HepG2 (cell line): Measurements from ENCODE around the gene SERINC2. TPM values are rescaled to one million over a fixed set of nuclear protein-coding genes. Genes with fewer than 3 reads are reported as not detected.
A peak's percentile ranks its signal among the peaks of the same experiment; 100 is the strongest.

Source experiments
- CEBPB ChIP-seq: IDR thresholded peaks from 2 replicates; pipeline ENCODE4 v1.6.1; 2011; ENCODE audit warnings: low read depth, low read length, improper control_type of control experiment, borderline replicate concordance
- ELF3 ChIP-seq: IDR thresholded peaks from 2 replicates; pipeline ENCODE4 v1.6.1; 2016; ENCODE audit warnings: missing genetic modification reagents, missing compliant biosample characterization
- HBP1 ChIP-seq: IDR thresholded peaks from 2 replicates; pipeline ENCODE4 v1.6.1; 2016; ENCODE audit warnings: low read depth, control low read depth
- HNRNPLL ChIP-seq: fragments of 200-400 bp; formaldehyde crosslinking; IDR thresholded peaks from 2 replicates; pipeline ENCODE4 v1.6.1; 2017; ENCODE audit warnings: mild to moderate bottlenecking, low read depth, low read length; ENCODE audit not compliant: poor library complexity, severe bottlenecking
- NCOR1 ChIP-seq: fragments of 200-600 bp; sonication (generic); IDR thresholded peaks from 2 replicates; pipeline ENCODE4 v1.7.0; 2017; ENCODE audit warnings: antibody characterized with exemption, low read length, borderline replicate concordance
- ZBTB21 ChIP-seq: sonication (generic); formaldehyde crosslinking; IDR thresholded peaks from 2 replicates; pipeline ENCODE4 v1.4.0; 2020; ENCODE audit warnings: missing genetic modification reagents
- ZFX ChIP-seq: sonication (generic); formaldehyde crosslinking; IDR thresholded peaks from 2 replicates; pipeline ENCODE4 v1.4.0; 2020; ENCODE audit warnings: mild to moderate bottlenecking, low read depth, missing genetic modification reagents, moderate library complexity
- ZMYM3 ChIP-seq: sonication (generic); formaldehyde crosslinking; IDR thresholded peaks from 2 replicates; pipeline ENCODE4 v1.5.1; 2020; ENCODE audit warnings: mild to moderate bottlenecking, missing genetic modification reagents
- ZMYM4 ChIP-seq: sonication (generic); formaldehyde crosslinking; IDR thresholded peaks from 2 replicates; pipeline ENCODE4 v1.8.1; 2023; ENCODE audit warnings: mild to moderate bottlenecking, missing genetic modification reagents
- ZNF101 ChIP-seq: sonication (generic); formaldehyde crosslinking; IDR thresholded peaks from 2 replicates; pipeline ENCODE4 v1.4.0; 2020; ENCODE audit warnings: mild to moderate bottlenecking, low read depth, missing genetic modification reagents, borderline replicate concordance
- ZNF17 ChIP-seq: sonication (generic); formaldehyde crosslinking; IDR thresholded peaks from 2 replicates; pipeline ENCODE4 v1.5.0; 2020; ENCODE audit warnings: mild to moderate bottlenecking, missing genetic modification reagents
- ZNF337 ChIP-seq: sonication (generic); formaldehyde crosslinking; IDR thresholded peaks from 2 replicates; pipeline ENCODE4 v1.5.1; 2020; ENCODE audit warnings: missing genetic modification reagents, low read depth, mild to moderate bottlenecking, borderline replicate concordance
- ZNF383 ChIP-seq: sonication (generic); formaldehyde crosslinking; IDR thresholded peaks from 2 replicates; pipeline ENCODE4 v1.4.0; 2020; ENCODE audit warnings: missing genetic modification reagents, mild to moderate bottlenecking, borderline replicate concordance
- ZNF768 ChIP-seq: sonication (generic); formaldehyde crosslinking; IDR thresholded peaks from 2 replicates; pipeline ENCODE4 v1.4.0; 2020; ENCODE audit warnings: missing genetic modification reagents
- ZSCAN21 ChIP-seq: sonication (generic); formaldehyde crosslinking; IDR thresholded peaks from 2 replicates; pipeline ENCODE4 v1.8.0; 2022; ENCODE audit warnings: mild to moderate bottlenecking, missing genetic modification reagents, moderate library complexity, borderline replicate concordance
- ZSCAN31 ChIP-seq: sonication (generic); formaldehyde crosslinking; IDR thresholded peaks from 2 replicates; pipeline ENCODE4 v1.5.0; 2020; ENCODE audit warnings: low read depth, mild to moderate bottlenecking, missing genetic modification reagents
- polyA plus RNA-seq, 8 experiments: library from polyadenylated mRNA; depleted of rRNA in 3 of 8; stranded (reverse) in 7 of 8; unstranded in 1 of 8; fragments of >200 nt; fragmentation: Illumina TruSeq in 4 of 8; extraction: Trizol in 4 of 8; gene quantifications; 2 replicates each; pipeline versions ENCODE4 v1.2.1 to v1.2.3, GENCODE V29; 2011 to 2016; ENCODE audit warnings: low read depth in 4 of 8, missing spikeins in 1 of 8, mixed read lengths in 1 of 8; ENCODE audit not compliant: insufficient read depth in 1 of 8
- total RNA-seq, 5 experiments: library from RNA; depleted of rRNA; stranded (reverse); fragments of >200 nt; fragmentation: Illumina TruSeq; extraction: Trizol; gene quantifications; 2 replicates each; pipeline ENCODE4 v1.2.3, GENCODE V29; 2016; ENCODE audit warnings: low read depth in 1 of 5
- TF ChIP-seq, protein P1 (sequence below): sonication (generic); formaldehyde crosslinking; IDR thresholded peaks from 2 replicates; pipeline ENCODE4 v1.4.0; 2020; ENCODE audit warnings: missing genetic modification reagents
- TF ChIP-seq, protein P2 (sequence below): IDR thresholded peaks from 2 replicates; pipeline ENCODE4 v1.6.1; 2012; ENCODE audit warnings: low read depth, low read length, improper control_type of control experiment
- TF ChIP-seq, protein P3 (sequence below): sonication (generic); formaldehyde crosslinking; conservative IDR thresholded peaks from 2 replicates; pipeline ENCODE4 v1.8.0; 2022; ENCODE audit warnings: missing genetic modification reagents

SERINC2 gene
- total and polyA plus RNA-seq, 2 of the 13 experiments (the other 11 are each of a cell fraction or from before 2014, with no cell fraction given) = 4.8 to 126 TPM

- TF ChIP-seq HBP1 (CRISPR knock-in tag) = no peak
- TF ChIP-seq ZBTB21 (CRISPR knock-in tag) = peak; percentile 82
- TF ChIP-seq ZNF101 (CRISPR knock-in tag) = no peak
- TF ChIP-seq ZMYM4 = no peak
- TF ChIP-seq ZMYM3 (CRISPR knock-in tag) = no peak
- 0 out of 2 replicates have a peak, but pooled peaks have one; percentile 19 for TF ChIP-seq ELF3
- no peak for TF ChIP-seq NCOR1
- no peak for TF ChIP-seq ZNF17 (CRISPR knock-in tag)
- TF ChIP-seq, protein P1, sequence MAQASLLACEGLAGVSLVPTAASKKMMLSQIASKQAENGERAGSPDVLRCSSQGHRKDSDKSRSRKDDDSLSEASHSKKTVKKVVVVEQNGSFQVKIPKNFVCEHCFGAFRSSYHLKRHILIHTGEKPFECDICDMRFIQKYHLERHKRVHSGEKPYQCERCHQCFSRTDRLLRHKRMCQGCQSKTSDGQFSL (CRISPR knock-in tag) = no peak
- TF ChIP-seq ZSCAN31 (CRISPR knock-in tag) = no peak
- TF ChIP-seq HNRNPLL = no peak
- no peak for TF ChIP-seq ZNF383 (CRISPR knock-in tag)
- TF ChIP-seq ZNF768 = no peak
- TF ChIP-seq, protein P2, sequence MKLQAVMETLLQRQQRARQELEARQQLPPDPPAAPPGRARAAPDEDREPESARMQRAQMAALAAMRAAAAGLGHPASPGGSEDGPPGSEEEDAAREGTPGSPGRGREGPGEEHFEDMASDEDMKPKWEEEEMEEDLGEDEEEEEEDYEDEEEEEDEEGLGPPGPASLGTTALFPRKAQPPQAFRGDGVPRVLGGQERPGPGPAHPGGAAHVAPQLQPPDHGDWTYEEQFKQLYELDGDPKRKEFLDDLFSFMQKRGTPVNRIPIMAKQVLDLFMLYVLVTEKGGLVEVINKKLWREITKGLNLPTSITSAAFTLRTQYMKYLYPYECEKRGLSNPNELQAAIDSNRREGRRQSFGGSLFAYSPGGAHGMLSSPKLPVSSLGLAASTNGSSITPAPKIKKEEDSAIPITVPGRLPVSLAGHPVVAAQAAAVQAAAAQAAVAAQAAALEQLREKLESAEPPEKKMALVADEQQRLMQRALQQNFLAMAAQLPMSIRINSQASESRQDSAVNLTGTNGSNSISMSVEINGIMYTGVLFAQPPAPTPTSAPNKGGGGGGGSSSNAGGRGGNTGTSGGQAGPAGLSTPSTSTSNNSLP = peak; percentile 41; the same call in 1 of the 2 replicates
- peak; percentile 59 for TF ChIP-seq ZFX (CRISPR knock-in tag)
- TF ChIP-seq, protein P3, sequence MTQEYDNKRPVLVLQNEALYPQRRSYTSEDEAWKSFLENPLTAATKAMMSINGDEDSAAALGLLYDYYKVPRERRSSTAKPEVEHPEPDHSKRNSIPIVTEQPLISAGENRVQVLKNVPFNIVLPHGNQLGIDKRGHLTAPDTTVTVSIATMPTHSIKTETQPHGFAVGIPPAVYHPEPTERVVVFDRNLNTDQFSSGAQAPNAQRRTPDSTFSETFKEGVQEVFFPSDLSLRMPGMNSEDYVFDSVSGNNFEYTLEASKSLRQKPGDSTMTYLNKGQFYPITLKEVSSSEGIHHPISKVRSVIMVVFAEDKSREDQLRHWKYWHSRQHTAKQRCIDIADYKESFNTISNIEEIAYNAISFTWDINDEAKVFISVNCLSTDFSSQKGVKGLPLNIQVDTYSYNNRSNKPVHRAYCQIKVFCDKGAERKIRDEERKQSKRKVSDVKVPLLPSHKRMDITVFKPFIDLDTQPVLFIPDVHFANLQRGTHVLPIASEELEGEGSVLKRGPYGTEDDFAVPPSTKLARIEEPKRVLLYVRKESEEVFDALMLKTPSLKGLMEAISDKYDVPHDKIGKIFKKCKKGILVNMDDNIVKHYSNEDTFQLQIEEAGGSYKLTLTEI (CRISPR knock-in tag) = no peak
- no peak for TF ChIP-seq ZNF337
- TF ChIP-seq CEBPB = peak; percentile 71; the same call in 1 of the 2 replicates
- TF ChIP-seq ZSCAN21 (CRISPR knock-in tag) = no peak
Measured at GRCh38 chr1:31483012-31483946, 70.3 kb downstream of the SERINC2 start (continued).
